Measurements from ENCODE around the gene PTGDR. TPM values are rescaled to one million over a fixed set of nuclear protein-coding genes. Genes with fewer than 3 reads are reported as not detected.

Gene PTGDR
- total RNA-seq, 4 donors from 2014 or later, result 1.0 to 3.0 (median 1.9) TPM

- no peak for TF ChIP-seq CTCF (IDR thresholded peaks at IDR 0.05; ENCODE audit: low read depth)
Observed at GRCh38 chr14:52263190-52263589, 4.3 kb upstream of the PTGDR start.

- TF ChIP-seq CTCF (IDR thresholded peaks at IDR 0.05; ENCODE audit: low read depth), result no peak
Observed at GRCh38 chr14:52265253-52265652, 2.2 kb upstream of the PTGDR start.

GRCh38 chr14:52266179-52266578 lies 1.3 kb upstream of the PTGDR start:
- no peak for TF ChIP-seq CTCF (IDR thresholded peaks at IDR 0.05; ENCODE audit: low read depth)

GRCh38 chr14:52266782-52267181 lies 716 bp upstream of the PTGDR start:
- TF ChIP-seq CTCF (IDR thresholded peaks at IDR 0.05; ENCODE audit: low read depth), result no peak

- TF ChIP-seq CTCF (IDR thresholded peaks at IDR 0.05; ENCODE audit: low read depth), result no peak
Observed at GRCh38 chr14:52268279-52269061, 972 bp downstream of the PTGDR start.

- no peak for TF ChIP-seq CTCF (IDR thresholded peaks at IDR 0.05; ENCODE audit: low read depth)
Observed at GRCh38 chr14:52269100-52269499, 1.6 kb downstream of the PTGDR start.

GRCh38 chr14:52269982-52270381 lies 2.5 kb downstream of the PTGDR start:
- no peak for TF ChIP-seq CTCF (IDR thresholded peaks at IDR 0.05; ENCODE audit: low read depth)

Data from subcutaneous adipose tissue (tissue), 4 donors.